Upper lobe of left lung (tissue), 6 donors: Measurements from ENCODE around the gene KISS1R. TPM values are rescaled to one million over a fixed set of nuclear protein-coding genes. Genes with fewer than 3 reads are reported as not detected.

Experiments
- ATAC-seq, 2 donors: fragments of 200-7000 bp; cut with Tn5 transposase; one replicate each; pipeline ENCODE4 v1.9.1; 2022; ENCODE audit warnings: mild to moderate bottlenecking in 2 of 2, moderate library complexity in 2 of 2; ENCODE audit not compliant: low FRiP score in 2 of 2
- DNase-seq, 2 donors: peaks; one replicate each; pipeline ENCODE4 v3.0.0-alpha.2; 2019 to 2020
- H3K27ac ChIP-seq, 4 donors: fragments of 200-600 bp; sonication (generic); one replicate each; pipeline ENCODE4 v1.5.1; 2016 to 2019
- H3K27me3 ChIP-seq, 4 donors: fragments of 200-600 bp; sonication (generic); one replicate each; pipeline ENCODE4 v1.5.1; 2017 to 2019
- H3K36me3 ChIP-seq, 4 donors: fragments of 200-600 bp; sonication (generic); one replicate each; pipeline ENCODE4 v1.5.1; 2016 to 2019
- H3K4me1 ChIP-seq, 4 donors: fragments of 200-600 bp; sonication (generic); one replicate each; pipeline ENCODE4 v1.5.1; 2018 to 2019
- H3K4me3 ChIP-seq, 4 donors: fragments of 200-600 bp; sonication (generic); one replicate each; pipeline ENCODE4 v1.5.1; 2017 to 2019; ENCODE audit warnings: mild to moderate bottlenecking in 2 of 4, moderate library complexity in 1 of 4
- H3K9me3 ChIP-seq, 4 donors: fragments of 200-600 bp; sonication (generic); one replicate each; pipeline ENCODE4 v1.5.1; 2018 to 2019
- CTCF ChIP-seq, 6 experiments: fragments of 450-650 bp in 4 of 6; fragments of 200-600 bp in 2 of 6; sonication (generic) in 2 of 6; IDR thresholded peaks; one replicate each; pipeline ENCODE4 v1.5.1; 2016 to 2019; ENCODE audit warnings: antibody characterized with exemption in 6 of 6
- EP300 ChIP-seq, 4 donors: sonication (generic); formaldehyde crosslinking; IDR thresholded peaks; one replicate each; pipeline ENCODE4 v1.5.1; 2017; ENCODE audit warnings: antibody characterized with exemption in 4 of 4, control low read depth in 2 of 4
- POLR2A ChIP-seq, 4 donors: fragments of 450-650 bp; IDR thresholded peaks; one replicate each; pipeline ENCODE4 v1.5.1; 2016 to 2017; ENCODE audit warnings: antibody characterized with exemption in 4 of 4, mild to moderate bottlenecking in 2 of 4
- POLR2AphosphoS5 ChIP-seq, 2 donors: sonication (generic); formaldehyde crosslinking; IDR thresholded peaks; one replicate each; pipeline ENCODE4 v1.5.1; 2017; ENCODE audit warnings: antibody characterized with exemption in 2 of 2
- WGBS, 2 donors: methylation state at CpG; one replicate each; pipeline ENCODE4 v1.1.5; 2017 to 2018; 5-methylcytosine and 5-hydroxymethylcytosine counted together
- total RNA-seq, 6 donors: library from RNA; depleted of rRNA in 4 of 6; stranded (reverse); fragments of >200 nt in 4 of 6; gene quantifications; one replicate each; pipeline versions ENCODE4 v1.1.0 to v1.2.1, GENCODE V29; 2016 to 2021
- donor health status: DM: no; HTN: no; CAD: no; lungs with moderate emphysema.
- donor health status: DM: no; HTN: yes; CAD: no; lungs with severe emphysema.

The KISS1R gene
- total RNA-seq, 6 donors from 2014 or later: not detected

DNA sequence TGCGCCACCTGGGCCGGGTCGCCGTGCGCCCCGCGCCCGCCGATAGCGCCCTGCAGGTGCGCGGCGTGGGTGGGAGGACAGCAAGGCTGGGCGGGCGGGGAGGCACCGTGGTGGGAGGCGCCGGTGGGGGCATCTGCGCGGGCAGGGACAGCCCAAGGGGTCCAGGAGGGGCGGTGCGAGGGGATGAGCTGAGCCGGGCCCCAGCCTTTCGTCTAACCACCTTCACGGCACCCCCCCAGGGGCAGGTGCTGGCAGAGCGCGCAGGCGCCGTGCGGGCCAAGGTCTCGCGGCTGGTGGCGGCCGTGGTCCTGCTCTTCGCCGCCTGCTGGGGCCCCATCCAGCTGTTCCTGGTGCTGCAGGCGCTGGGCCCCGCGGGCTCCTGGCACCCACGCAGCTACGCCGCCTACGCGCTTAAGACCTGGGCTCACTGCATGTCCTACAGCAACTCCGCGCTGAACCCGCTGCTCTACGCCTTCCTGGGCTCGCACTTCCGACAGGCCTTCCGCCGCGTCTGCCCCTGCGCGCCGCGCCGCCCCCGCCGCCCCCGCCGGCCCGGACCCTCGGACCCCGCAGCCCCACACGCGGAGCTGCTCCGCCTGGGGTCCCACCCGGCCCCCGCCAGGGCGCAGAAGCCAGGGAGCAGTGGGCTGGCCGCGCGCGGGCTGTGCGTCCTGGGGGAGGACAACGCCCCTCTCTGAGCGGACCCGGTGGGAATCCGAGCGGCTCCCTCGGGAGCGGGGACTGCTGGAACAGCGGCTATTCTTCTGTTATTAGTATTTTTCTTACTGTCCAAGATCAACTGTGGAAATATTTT is 3.1 kb downstream of the KISS1R start:
- H3K27ac ChIP-seq: peak overlapping the region in 1 of 4 donors; percentile 30
- TF ChIP-seq EP300 (IDR thresholded peaks at IDR 0.05) (no peak), CTCF (IDR thresholded peaks at IDR 0.05) (peak in 1 of 6 experiments; percentile 5), POLR2A (IDR thresholded peaks at IDR 0.05) (no peak), POLR2AphosphoS5 (IDR thresholded peaks at IDR 0.05) (no peak)
- DNase-seq: peak in 1 of 2 donors; percentile 91
- peak in 1 of 2 donors; percentile 3 for ATAC-seq
- no peaks in the 10 kb centered on the region for H3K36me3 ChIP-seq
- peaks cover 45 to 65% (median 48%) of the 10 kb centered on the region in 4 donors for H3K4me1 ChIP-seq
- peak overlapping the region in 3 of 4 donors; percentile 30 to 38 (median 36) for H3K4me3 ChIP-seq
- no peaks in the 10 kb centered on the region for H3K9me3 ChIP-seq
- H3K27me3 ChIP-seq: peaks cover 3 to 45% (median 36%) of the 10 kb centered on the region in 4 donors
- WGBS, 2 donors: 1 to 2% methylated on average over 13 to 37 of the region's 84 CpGs

DNA sequence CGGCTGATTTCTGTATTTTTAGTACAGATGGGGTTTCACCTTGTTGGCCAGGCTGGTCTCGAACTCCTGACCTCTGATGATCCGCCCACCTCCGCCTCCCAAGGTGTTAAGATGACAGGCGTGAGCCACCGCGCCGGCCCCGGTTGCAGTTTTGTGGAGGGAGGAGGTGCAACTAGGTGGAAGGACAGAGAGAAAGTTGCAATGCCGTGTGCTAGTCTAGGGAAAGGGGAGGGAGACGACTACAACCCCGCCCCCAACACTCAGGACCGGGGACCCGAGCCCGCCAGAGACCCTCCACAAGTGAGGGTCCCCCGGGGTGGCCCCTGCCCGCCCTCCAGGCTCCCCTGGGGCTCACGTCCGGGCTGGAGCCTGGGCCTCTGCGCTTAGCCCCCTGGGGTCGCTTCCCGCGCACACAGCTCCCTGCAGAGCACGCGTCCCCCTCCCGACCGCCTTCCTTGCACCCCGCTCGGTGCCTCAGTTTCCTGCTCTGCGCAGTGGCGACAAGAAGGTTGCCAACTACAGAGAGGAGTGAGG is 7.5 kb downstream of the KISS1R start:
- DNase-seq: peak in 1 of 2 donors; percentile 83
- peak overlapping the region; percentile 86 to 97 (median 88) for H3K27ac ChIP-seq
- ATAC-seq: no peak
- peaks cover 0 to 14% (median 10%) of the 10 kb centered on the region in 4 donors for H3K27me3 ChIP-seq
- 13 to 14% methylated on average over 14 to 31 of the region's 31 CpGs for WGBS, 2 donors
- peak overlapping the region; percentile 90 to 97 (median 96) for H3K4me3 ChIP-seq
- H3K9me3 ChIP-seq: no peaks in the 10 kb centered on the region
- TF ChIP-seq POLR2A (IDR thresholded peaks at IDR 0.05): no peak
- no peak for TF ChIP-seq POLR2AphosphoS5 (IDR thresholded peaks at IDR 0.05)
- peaks cover 40 to 60% (median 45%) of the 10 kb centered on the region in 4 donors for H3K4me1 ChIP-seq
- peaks cover 0 to 7% (median 4%) of the 10 kb centered on the region in 4 donors for H3K36me3 ChIP-seq

DNA sequence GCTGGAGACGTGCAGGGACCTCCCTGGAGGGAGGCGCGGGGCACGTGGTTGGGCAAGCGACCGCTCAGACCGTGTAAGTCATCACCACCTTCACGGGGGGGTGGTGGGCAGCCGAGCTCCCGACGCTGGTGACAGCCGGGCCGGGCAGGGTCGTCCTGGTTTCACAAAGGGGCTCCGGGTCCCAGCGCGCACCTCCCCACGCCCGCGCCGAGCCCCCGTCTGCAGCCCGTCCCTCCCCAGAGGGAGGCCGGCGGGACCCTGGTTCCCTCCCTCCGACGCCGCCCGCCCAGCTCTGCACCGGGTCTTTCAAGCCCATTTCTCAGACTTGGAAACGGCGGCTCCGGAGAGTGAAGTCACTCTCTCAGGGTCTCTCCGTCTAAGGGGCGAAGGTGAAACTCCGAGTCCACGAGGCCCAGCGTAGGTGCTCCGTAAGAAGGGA is 8.0 kb downstream of the KISS1R start:
- Histone ChIP-seq H3K36me3 (peaks cover 0 to 12% (median 7%) of the 10 kb centered on the region in 4 donors), H3K4me1 (peaks cover 35 to 56% (median 40%) of the 10 kb centered on the region in 4 donors), H3K4me3 (peak overlapping the region; percentile 90 to 97 (median 96)), H3K27ac (peak overlapping the region; percentile 86 to 97 (median 88)), H3K27me3 (peaks cover 0 to 10% (median 5%) of the 10 kb centered on the region in 4 donors), H3K9me3 (no peaks in the 10 kb centered on the region)
- DNase-seq: peak in 1 of 2 donors; percentile 88
- ATAC-seq: peak; percentile 15 to 77
- no peak for TF ChIP-seq EP300 (IDR thresholded peaks at IDR 0.05)
- TF ChIP-seq CTCF (IDR thresholded peaks at IDR 0.05): no peak
- TF ChIP-seq POLR2AphosphoS5 (IDR thresholded peaks at IDR 0.05): no peak
- no peak for TF ChIP-seq POLR2A (IDR thresholded peaks at IDR 0.05)
- 0 to 1% methylated on average over 21 to 39 of the region's 39 CpGs for WGBS, 2 donors

DNA sequence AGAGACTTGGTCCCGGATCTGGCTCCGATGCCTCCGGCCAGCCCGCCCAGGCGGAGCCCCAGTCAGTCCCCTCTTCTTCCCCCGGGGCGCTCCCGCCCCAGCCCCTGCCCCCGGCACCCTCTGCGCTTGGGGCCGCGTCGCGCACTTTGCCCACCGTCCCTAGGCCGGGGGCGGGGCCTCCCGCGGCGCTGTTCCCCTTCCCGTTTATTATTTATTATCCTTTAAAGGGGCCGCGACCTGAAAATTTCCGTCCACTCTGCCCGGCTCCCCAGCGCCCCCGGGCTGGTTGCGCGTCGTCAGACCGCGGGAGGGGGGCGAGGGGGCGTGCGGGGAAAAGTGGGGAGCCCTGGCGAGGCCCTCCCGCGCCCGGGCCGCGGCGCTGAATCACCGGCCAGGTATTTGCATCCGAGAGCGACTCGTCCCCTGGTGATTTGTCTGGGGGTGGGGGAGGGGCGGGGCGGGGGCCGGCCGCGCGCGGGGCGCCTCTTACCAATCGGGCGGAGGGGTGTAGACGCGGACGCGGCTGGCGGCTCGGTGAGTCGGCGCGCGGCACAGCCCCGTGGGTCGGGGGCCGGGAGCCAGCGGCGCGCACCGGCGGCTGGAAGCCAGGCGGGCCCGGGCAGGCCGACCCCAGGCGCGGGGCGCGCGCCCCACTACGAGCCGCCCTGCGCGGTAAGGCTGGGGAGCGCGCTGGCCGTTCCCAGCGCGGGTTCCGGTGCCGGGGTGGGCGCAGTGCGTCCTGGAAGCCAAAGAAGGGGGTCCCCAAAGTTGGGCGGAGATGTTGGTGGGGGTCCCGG is 8.6 kb downstream of the KISS1R start, which contains the start of gene ARID3A:
Gene ARID3A (plus strand): TSS at position 510 of the 797 bp plus-strand sequence. CDS start 3,494 bp downstream, outside the sequence.
- H3K4me3 ChIP-seq: peak within 1 kb of the TSS; percentile 90 to 97 (median 96)
- H3K27ac ChIP-seq: peak within 1 kb of the TSS; percentile 86 to 97 (median 88)
- TF ChIP-seq CTCF (IDR thresholded peaks at IDR 0.05) (peak in 1 of 6 experiments; percentile 19), EP300 (IDR thresholded peaks at IDR 0.05) (no peak), POLR2AphosphoS5 (IDR thresholded peaks at IDR 0.05) (no peak), POLR2A (IDR thresholded peaks at IDR 0.05) (peak in 1 of 4 donors; percentile 37)
- peaks cover 30 to 49% (median 35%) of the 10 kb centered on the region in 4 donors for H3K4me1 ChIP-seq
- DNase-seq (peak; percentile 84 to 97), ATAC-seq (peak; percentile 74 to 90)
- H3K36me3 ChIP-seq: peaks cover 0 to 14% (median 8%) of the 10 kb centered on the region in 4 donors
- 0 to 1% methylated on average over 22 to 39 of the region's 97 CpGs for WGBS, 2 donors
- peaks cover 0 to 4% (median 0%) of the 10 kb centered on the region in 4 donors for H3K27me3 ChIP-seq
- H3K9me3 ChIP-seq: no peaks in the 10 kb centered on the region
